Omental fat pad (tissue), 4 donors: ENCODE results near the gene SCIN. TPM values are rescaled to one million over a fixed set of nuclear protein-coding genes. Genes with fewer than 3 reads are reported as not detected.

Experiments used
- ATAC-seq: fragments of 150-250 bp; one replicate; pipeline ENCODE4 v1.9.1; 2016; ENCODE audit warnings: mild to moderate bottlenecking, moderate library complexity; ENCODE audit not compliant: low FRiP score
- DNase-seq: peaks from one replicate; pipeline ENCODE4 v3.0.0-alpha.2; 2019; ENCODE audit warnings: low spot score
- total RNA-seq, 4 donors: library from RNA; depleted of rRNA; stranded (reverse); fragments of >200 nt; gene quantifications; one replicate each; pipeline ENCODE4 v1.1.0, GENCODE V29; 2016
- TF ChIP-seq, protein P1 (sequence below), 3 donors: fragments of 450-650 bp; IDR thresholded peaks; one replicate each; pipeline ENCODE4 v1.5.1; 2016 to 2017; ENCODE audit warnings: antibody characterized with exemption in 3 of 3, mild to moderate bottlenecking in 3 of 3, moderate library complexity in 2 of 3

Gene SCIN
- total RNA-seq, 4 donors from 2014 or later: 1.4 to 15.7 (median 7.9) TPM

DNA sequence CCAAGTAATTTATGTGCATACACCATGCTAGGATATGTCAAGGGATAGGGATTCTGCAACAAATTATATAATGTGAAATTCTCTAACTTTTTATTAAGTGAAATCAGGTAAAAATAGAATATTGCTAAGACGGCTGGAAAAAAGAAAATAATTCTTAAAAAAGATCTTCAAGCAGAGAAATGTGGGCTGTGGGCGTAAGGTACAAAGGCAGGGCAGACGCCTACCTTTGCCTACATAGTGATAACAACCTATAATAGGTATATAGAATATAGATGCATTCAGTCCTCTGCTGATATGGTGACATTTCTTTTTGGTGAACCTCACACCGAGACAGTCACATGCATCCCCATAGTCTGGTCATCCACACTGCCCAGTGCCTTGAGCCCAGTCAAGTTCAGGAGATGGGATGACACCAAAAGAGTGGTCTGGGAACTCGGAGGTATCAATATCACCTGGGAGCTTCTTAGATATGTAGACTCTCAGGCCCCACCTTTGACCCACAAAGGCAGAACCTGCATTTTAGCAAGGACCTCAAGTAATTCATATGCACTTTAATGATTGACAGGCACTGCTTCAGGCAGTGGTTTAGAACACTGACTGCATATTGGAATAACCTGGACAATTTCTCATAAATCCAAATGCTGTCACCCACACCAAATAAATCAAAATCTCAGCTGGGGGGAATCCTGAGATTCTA lies 59.4 kb downstream of the SCIN start:
- ATAC-seq (no peak), DNase-seq (no peak)
- TF ChIP-seq, protein P1, sequence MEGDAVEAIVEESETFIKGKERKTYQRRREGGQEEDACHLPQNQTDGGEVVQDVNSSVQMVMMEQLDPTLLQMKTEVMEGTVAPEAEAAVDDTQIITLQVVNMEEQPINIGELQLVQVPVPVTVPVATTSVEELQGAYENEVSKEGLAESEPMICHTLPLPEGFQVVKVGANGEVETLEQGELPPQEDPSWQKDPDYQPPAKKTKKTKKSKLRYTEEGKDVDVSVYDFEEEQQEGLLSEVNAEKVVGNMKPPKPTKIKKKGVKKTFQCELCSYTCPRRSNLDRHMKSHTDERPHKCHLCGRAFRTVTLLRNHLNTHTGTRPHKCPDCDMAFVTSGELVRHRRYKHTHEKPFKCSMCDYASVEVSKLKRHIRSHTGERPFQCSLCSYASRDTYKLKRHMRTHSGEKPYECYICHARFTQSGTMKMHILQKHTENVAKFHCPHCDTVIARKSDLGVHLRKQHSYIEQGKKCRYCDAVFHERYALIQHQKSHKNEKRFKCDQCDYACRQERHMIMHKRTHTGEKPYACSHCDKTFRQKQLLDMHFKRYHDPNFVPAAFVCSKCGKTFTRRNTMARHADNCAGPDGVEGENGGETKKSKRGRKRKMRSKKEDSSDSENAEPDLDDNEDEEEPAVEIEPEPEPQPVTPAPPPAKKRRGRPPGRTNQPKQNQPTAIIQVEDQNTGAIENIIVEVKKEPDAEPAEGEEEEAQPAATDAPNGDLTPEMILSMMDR (IDR thresholded peaks at IDR 0.05): no peak

DNA sequence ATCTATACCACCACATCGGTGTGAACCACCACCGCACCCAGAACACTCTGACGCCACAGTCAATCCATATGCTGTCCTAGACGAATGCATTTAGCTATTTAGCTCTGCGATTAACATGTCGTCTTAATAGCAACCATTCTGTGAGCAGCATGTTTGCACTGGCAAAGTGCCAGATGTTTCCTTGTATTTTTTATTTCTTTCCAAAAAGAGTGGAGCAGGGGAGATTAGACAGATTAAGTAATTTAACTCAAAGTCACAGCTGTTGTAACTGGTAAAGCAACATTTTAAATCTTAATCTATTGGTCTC lies 59.9 kb downstream of the SCIN start:
- ATAC-seq: no peak
- TF ChIP-seq, protein P1 (IDR thresholded peaks at IDR 0.05): no peak
- no peak for DNase-seq

DNA sequence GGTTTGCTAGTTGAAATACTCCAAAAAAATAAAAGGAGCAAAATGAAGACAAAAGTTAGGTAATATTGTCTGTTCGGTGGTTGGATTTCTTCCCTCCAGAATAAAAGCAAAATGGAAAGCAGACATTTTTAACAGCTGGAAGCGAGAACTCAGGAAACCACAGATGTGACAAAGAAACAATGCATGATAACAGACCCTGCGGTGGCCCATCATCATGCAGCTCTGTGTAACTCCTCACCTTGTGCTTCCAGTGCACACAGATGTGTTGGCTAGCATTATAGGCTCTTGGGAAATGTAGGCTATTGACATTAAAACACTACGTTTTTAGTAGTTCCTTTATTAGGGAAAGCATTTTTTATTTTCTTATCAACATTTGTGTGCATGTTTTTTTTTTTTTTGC lies 63.1 kb downstream of the SCIN start:
- TF ChIP-seq, protein P1 (IDR thresholded peaks at IDR 0.05): no peak
- ATAC-seq: no peak
- no peak for DNase-seq

DNA sequence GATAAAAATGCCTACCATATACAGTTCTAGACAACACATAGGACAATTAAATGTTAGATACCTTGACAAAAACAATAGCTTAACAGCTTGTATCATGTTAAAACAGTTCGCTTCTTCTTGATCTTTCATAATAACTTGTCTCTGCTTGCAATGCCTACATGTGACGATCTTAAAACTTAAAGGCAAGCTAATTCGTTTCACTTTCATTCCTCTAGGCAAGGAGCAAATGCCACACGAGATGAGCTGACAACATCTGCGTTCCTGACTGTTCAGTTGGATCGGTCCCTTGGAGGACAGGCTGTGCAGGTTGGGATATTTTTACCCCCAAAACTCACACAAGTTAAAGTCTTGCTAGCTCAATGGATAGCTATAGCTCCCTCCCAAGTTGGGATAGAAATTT lies 65.3 kb downstream of the SCIN start:
- no peak for ATAC-seq
- TF ChIP-seq, protein P1 (IDR thresholded peaks at IDR 0.05): no peak
- DNase-seq: no peak

DNA sequence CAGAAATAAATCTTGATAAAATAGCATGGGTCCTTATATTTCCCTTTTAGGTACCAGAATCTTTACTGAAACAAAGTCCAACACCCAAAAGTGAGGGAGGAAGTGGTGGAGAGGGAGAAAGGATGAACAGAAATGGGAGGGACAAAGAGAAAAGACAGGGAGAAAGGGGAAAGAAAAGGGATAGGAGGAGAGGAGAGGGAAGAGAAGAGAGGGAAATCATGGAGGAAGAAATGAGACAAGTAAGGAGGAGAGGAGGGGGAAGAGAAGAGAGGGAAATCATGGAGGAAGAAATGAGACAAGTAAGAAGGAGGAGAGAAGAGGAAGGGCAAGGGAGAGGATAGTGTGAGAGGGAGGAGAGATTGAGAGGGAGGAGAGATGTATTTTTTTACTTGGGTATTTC lies 66.8 kb downstream of the SCIN start:
- DNase-seq (no peak), ATAC-seq (no peak)
- TF ChIP-seq, protein P1 (IDR thresholded peaks at IDR 0.05): no peak

DNA sequence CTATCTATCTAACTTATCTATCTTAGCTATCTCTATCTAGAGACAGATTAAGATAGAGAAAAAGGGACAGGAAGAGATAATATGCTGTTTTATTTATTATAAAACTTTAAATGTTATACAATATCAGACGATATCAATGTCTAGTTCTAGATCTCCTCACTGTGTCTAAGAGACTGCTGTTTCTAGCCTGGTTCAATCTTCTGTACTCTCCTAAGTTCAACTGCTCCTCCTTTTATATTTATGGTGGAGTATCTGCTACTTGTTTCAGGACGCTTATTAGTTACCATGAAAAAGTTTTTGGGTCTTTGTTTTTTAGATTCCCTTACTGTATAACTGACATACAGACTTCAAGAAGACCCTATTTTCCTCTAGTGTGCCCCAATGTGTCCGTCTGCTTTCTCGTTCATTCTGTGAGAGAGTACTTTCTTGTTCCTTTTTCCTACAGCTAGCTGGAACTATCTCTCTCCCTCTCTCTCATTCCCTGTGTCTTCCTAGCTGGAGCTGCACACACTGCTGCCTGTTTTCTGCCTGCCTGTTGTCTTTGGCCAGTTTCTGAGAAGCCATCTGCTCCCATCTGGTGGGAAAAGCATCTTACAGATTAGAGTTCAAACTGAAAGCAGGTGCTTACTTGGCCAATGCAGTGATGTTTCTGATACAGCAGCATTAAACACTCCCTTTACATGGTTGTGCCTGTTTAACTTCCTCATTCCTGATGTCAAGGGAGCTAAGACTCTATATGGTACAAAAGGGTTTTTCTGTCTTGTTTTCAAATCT lies 67.5 kb downstream of the SCIN start:
- TF ChIP-seq, protein P1 (IDR thresholded peaks at IDR 0.05): no peak
- DNase-seq (no peak), ATAC-seq (no peak)
